GOT3 (cell line): ENCODE measurements around the gene CHIC2.

Experiments
- DNase-seq: peaks from one replicate; lab custom pipeline; 2025; ENCODE audit warnings: mixed read lengths; lab: John Stamatoyannopoulos, UW

Gene CHIC2

GRCh38 chr4:54093324-54094240 lies 29.2 kb upstream of the CHIC2 start:
- DNase-seq: no peak

- DNase-seq: no peak
Observed at GRCh38 chr4:54092405-54093323, 28.3 kb upstream of the CHIC2 start.

DNA sequence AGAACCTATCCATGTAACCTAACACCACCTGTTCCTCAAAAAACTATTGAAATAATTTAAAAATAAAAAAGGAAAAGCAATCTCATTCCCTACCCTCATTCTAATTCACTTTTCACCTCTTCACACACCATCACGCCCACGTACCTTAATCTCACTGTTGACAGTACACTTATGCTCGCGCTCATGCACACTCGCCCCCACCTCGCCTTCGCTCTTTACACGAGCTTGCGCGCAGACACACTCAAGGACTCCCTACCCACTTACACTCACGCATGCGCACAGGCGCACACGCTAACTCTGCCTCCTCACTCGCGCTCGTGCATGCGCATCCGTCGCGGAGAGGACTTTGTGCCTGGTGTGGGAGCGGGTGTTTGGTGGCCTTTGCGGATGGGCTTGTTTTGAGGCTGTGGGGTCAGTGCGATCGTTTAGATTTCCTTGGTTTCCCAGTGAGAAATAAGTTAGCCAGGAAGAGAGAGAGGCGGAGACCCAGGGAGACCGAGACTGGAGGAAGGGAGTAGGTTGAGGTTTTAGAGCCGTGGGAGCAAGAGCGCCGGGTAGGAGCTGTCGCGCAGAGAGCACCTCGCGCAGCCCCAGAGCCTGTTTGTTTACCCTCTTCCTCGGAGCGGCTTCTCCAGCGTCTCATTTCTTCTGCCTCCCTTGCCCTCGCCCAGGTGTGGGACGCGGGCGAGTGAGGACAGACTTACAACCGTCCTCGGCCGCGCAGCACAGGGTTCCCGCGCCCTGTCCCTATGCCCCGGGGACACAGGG lies 27.4 kb upstream of the CHIC2 start:
- DNase-seq: no peak

DNA sequence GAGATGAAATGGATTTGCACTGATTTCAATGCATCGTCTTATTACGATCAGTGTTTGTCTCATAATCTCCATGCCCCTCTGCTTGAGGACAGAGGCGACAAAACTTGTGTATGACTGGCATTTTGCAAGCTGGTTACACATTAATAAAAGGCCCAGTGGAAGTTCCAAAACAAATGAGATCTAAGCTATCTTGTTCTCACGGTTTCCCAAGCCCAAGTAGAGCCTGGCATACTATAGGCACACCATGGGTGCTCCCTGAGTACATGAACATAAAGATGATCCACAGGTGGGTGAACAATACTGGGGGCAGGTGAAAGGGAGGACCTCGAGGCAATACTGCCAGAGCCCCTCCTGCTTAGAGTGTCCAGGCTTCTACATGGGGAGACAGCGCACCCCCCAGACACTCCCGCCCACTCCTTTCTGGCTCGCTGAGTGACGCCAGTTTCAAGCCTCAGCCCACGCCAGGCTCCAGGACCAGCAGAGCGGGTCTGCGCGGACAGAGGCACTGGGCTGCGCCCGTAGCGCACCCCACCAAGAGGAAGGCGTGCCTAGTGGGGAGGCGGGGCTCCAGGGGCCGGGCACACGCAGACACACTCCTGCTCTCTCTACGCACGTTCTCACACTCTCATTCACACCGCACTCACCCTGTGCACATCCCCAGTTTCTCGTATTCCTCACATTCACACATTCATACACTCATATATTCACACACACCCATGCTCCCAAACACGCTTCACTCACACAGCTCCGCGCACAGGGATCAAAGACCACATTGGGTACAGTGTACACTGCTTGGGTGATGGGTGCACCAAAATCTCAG lies 26.6 kb upstream of the CHIC2 start:
- no peak for DNase-seq

DNA sequence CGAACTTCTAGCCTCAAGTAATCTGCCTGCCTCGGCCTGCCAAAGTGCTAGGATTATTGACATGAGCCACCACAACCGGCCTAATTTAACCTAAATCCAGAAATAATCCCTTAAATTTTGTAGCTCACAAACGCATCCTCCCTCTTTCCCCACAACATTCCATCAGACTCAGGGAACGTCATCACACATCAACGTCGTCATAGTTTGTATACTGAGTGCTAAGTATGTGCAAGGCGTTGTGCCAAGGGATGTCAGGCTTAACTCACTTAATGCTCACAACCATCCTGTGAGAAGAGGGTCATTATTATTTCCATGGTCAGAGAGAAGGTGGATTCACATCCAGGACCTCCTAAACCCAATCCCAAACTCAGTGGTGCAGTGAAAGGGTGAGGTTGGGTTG lies 26.0 kb upstream of the CHIC2 start:
- DNase-seq: no peak

DNA sequence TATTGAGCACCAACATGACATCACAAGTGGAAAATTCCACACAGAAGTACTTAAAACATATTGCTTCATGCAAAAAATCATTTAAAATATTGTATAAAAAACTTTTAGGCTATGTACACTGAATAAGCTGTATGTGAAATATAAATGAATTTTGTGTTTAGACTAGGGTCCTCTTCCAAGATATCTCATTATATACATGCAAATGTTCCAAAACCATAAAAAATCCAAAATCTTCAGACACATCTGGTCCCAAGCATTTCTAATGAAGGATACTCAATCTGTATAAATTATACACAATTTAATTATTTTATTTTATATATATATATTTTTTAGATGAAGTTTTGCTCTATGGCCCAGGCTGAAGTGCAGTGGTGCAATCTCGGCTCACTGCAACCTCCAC lies 25.5 kb upstream of the CHIC2 start:
- DNase-seq: no peak

- DNase-seq: no peak
Observed at GRCh38 chr4:54085284-54085683, 20.9 kb upstream of the CHIC2 start.

DNA sequence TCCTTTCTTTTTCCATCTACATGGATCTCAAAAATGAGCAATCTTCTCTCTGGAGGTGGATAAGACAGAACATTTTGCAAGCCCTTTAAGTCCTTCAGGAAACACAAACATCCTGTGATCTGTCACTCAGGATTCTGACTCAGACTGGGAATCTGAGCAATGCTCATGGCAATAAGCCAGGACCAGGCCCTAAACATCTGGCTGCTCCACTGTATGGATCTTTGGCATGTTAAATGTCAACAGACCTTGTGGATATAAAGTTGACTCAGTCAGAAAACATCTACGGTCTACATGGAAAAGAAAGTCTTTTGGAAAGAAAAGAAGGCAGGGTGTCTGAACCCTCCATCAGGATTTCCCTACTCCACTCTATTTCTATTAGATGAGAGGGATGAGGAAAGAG lies 17.8 kb upstream of the CHIC2 start:
- DNase-seq: no peak

DNA sequence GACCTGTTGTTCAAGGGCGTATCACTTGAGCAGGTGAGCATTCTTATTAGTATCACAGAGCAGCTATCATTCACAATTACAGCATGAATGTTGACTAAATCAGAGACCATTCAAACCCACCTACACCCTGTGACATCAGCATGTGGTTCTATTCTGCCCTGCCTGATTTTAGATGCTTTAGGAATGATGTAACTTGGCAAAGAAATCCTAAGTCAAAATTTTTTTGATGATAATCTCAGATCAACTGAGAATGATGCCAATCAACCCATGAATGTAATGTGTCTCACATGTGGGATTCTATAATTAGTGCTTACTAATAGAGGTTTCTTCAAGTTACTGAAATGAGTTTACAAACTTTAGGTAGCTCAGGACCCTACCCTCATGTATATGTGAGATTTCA lies 13.4 kb upstream of the CHIC2 start:
- no peak for DNase-seq

DNA sequence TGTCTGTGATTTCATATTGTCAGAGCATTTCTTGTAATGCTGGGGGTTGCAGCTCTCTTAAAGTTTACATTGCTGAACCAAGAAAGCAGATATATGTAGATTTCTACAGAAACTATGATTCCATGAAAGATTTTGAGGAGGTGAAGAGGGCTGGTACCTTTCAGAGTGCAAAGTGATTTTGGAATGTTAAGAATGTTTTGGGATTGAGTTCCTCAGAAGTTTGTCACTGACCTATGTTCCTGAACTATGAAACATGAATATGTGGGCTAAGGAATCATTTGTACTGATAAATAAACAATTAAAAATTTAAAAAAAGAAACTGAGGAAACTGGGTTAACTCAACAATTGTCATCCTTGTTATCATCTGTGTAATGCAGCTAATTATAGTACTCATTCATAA lies 12.3 kb upstream of the CHIC2 start:
- no peak for DNase-seq

DNA sequence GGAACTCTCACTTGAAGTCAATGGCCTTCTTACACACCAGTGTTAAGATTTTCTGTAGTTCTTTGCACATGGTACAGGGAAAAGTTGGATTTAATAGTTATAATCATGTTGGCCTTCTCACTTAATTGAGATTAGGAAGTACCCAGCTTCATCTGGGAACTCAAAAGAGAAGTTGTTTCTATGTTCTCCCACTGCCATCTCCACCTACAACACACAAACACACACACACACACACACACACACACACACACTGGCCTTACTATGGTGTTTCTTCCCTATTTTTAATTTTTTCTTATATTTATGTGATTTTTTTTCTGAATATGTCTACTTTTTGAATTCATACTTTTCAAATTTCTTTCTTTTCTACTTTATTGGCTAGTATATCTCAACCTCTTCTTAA lies 10.0 kb upstream of the CHIC2 start:
- no peak for DNase-seq

DNA sequence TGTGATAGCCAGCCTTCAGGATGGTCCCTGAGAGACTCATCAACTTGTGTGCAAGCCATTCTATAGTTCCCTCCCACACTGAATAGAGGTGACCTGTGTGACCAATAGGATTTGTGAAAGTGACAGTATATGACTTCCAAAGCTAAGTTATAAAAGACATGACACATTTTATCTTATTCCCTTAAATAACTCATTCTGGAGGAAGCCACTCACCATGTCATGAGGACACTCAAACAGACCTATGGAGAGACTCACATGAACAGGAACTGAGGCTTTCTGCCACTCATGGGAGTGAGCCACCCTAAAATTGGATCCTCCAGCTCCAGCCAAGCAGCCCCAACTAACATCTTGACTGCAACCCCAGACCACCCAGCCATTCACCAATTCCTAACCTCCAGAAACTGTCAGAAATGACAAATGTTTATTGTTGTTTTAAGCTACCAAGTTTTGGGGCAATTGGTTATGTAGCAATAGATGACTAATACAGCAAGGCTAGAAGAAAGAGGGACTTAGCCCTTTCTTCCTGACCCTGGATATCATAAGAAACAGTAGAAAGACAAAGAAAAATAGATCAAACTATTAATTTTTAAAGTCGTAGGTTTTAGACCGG lies 9.0 kb upstream of the CHIC2 start:
- DNase-seq: no peak

- DNase-seq: no peak
Observed at GRCh38 chr4:54067166-54067565, 2.8 kb upstream of the CHIC2 start.

DNA sequence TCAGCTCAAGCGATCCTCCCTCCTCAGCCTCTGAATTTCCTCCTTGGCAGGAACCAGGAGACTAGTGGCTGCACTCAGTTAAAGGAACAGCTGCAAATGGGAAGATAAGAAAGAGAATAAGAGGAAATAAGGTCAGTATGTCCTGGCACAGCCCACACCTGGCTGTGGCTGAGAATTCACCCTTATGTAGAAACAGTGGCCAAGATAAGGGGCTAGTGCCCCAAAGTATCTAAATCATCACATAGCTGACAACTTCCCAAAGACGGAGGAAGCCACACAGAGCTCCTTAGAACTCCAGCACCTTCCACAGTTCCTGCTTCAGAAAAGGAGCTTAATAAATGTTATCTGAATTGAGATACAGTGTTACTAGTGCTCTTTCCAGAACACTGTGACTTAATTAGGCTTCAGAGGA lies 2.3 kb upstream of the CHIC2 start:
- no peak for DNase-seq

DNA sequence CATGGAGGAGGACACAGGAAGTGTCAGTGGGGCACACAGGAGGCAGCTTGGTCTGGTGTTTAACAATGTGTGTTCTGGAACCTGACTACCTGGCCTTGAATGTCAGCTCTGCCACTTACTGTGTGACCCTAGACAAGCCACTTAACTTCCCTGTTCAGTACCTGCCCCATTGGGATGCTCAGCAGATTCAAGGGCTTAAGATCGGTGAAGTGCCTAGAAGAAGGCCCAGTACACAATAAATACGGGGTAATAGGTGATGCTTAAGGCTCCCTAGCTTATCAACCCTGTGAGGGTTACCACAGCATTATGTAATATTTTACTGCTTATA lies 1.6 kb upstream of the CHIC2 start:
- DNase-seq: no peak

- no peak for DNase-seq
Observed at GRCh38 chr4:54065282-54066087, 1.1 kb upstream of the CHIC2 start.

- DNase-seq: no peak
Observed at GRCh38 chr4:54063737-54064316, 578 bp downstream of the CHIC2 start.

DNA sequence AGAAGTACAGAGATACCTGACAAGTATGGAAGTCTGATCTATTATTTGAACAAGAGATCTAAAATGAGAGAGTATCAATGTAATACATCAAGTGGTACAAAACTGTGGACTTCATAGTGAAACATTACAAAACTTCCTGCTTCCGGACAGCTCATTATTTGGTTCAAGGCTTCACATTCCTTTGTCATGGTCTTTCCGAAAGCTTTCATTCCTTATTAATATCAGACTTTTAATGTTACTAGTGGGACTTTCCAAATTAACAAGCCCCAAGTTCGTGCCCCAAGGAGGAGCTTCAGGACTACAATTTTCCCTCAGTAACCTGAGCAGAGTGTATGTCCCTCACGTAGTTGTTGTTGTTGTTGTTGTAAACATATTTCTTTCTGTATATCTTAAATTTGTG lies 1.2 kb downstream of the CHIC2 start:
- no peak for DNase-seq

DNA sequence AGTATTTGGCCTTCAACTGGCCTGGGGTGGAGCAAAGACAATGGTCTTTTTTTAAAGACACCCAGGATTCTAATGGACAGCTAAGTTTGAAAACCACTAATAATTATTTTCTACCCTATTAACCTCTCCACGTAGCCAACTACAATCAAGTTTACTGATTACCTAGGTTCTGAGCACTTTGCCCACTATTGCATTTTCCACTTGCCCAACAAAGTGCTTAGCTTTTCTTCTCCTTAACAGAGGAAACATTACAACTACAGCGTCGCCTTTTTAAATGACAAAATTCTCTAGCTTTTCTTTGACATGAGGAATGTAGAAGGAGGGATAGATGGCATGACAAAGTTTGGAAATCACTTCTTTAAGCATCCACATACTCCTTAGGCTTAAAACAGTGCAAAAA lies 2.0 kb downstream of the CHIC2 start:
- no peak for DNase-seq

GRCh38 chr4:54061873-54062272 lies 2.5 kb downstream of the CHIC2 start:
- DNase-seq: no peak
